ENCODE results near the gene MPEG1. TPM values are rescaled to one million over a fixed set of nuclear protein-coding genes. Genes with fewer than 3 reads are reported as not detected.

The MPEG1 gene
- total RNA-seq (2014; rRNA removed; shearing (Covaris generic)) (not detected in 2 replicates), polyA plus RNA-seq (2016; fragmentation: Nextera tagmentation; extraction: Ambion mirVana) (not detected in 2 replicates)

GRCh38 chr11:59212744-59213631 lies at the start of gene MPEG1:
TSS of gene MPEG1 (minus strand) at chr11:59212927. CDS start at chr11:59212865, 62 bp downstream.
- H4K20me1 ChIP-seq (ENCODE audit: insufficient read depth), result no peaks in the 10 kb centered on the region
- no peaks in the 10 kb centered on the region for H3K9me2 ChIP-seq (ENCODE audit: insufficient read depth)
- H3K27me3 ChIP-seq (replicated peaks; ENCODE audit: insufficient read depth), result peaks cover 39% of the 10 kb centered on the region
- H3K4me2 ChIP-seq (ENCODE audit: unreplicated experiment), result no peak within 1 kb of the TSS
- H3K9me3 ChIP-seq (ENCODE audit: low read depth), result no peaks in the 10 kb centered on the region
- in situ Hi-C loops (cut with MboI), result no loop called here
- WGBS, 2 experiments (ENCODE audit: low coverage in 1 of 2, low lambda C conversion rate in 2 of 2, missing lambda C conversion rate in 2 of 2), result 50 to 53% methylated on average over 10 of the region's 10 CpGs
- H3K9ac ChIP-seq, result no peak within 1 kb of the TSS
- H3K4me3 ChIP-seq, result no peak within 1 kb of the TSS
- H3K79me2 ChIP-seq (ENCODE audit: insufficient read depth), result no peaks in the 10 kb centered on the region
- no peak within 1 kb of the TSS for H2AFZ ChIP-seq
- TF ChIP-seq EZH2phosphoT487 (IDR thresholded peaks at IDR 0.05; ENCODE audit: insufficient read depth, low read depth) (no peak), EZH2 (IDR thresholded peaks at IDR 0.05; ENCODE audit: insufficient read depth, poor library complexity, severe bottlenecking) (no peak)
- H3K27ac ChIP-seq, result no peak within 1 kb of the TSS
- H3K36me3 ChIP-seq (ENCODE audit: low read depth), result no peaks in the 10 kb centered on the region
- H3K4me1 ChIP-seq (ENCODE audit: insufficient read depth), result peaks cover 26% of the 10 kb centered on the region
- no peak for DNase-seq
- peaks cover 23% of the 10 kb centered on the region for H3F3A ChIP-seq (ENCODE audit: insufficient read depth)

- Histone ChIP-seq H4K20me1 (ENCODE audit: insufficient read depth) (no peaks in the 10 kb centered on the region), H3K27me3 (replicated peaks; ENCODE audit: insufficient read depth) (no peaks in the 10 kb centered on the region), H3F3A (ENCODE audit: insufficient read depth) (no peaks in the 10 kb centered on the region), H3K4me1 (ENCODE audit: insufficient read depth) (no peaks in the 10 kb centered on the region), H3K27ac (no peak overlapping the region), H3K36me3 (ENCODE audit: low read depth) (no peaks in the 10 kb centered on the region), H3K9me2 (ENCODE audit: insufficient read depth) (no peaks in the 10 kb centered on the region), H3K4me2 (ENCODE audit: unreplicated experiment) (no peak overlapping the region), H3K9ac (no peak overlapping the region), H3K9me3 (ENCODE audit: low read depth) (no peaks in the 10 kb centered on the region), H2AFZ (no peak overlapping the region), H3K4me3 (no peak overlapping the region), H3K79me2 (ENCODE audit: insufficient read depth) (no peaks in the 10 kb centered on the region)
- WGBS, 2 experiments (ENCODE audit: low coverage in 1 of 2, low lambda C conversion rate in 2 of 2, missing lambda C conversion rate in 2 of 2), result 66 to 80% methylated on average over 7 of the region's 7 CpGs
- TF ChIP-seq EZH2phosphoT487 (IDR thresholded peaks at IDR 0.05; ENCODE audit: insufficient read depth, low read depth) (no peak), EZH2 (IDR thresholded peaks at IDR 0.05; ENCODE audit: insufficient read depth, poor library complexity, severe bottlenecking) (no peak)
- in situ Hi-C loops (cut with MboI), result no loop called here
- no peak for DNase-seq
These were observed 49.6 kb upstream of the MPEG1 start for GRCh38 chr11:59262177-59262818.

- H3K79me2 ChIP-seq (ENCODE audit: insufficient read depth), result no peaks in the 10 kb centered on the region
- H3K4me3 ChIP-seq, result no peak overlapping the region
- no peak overlapping the region for H3K4me2 ChIP-seq (ENCODE audit: unreplicated experiment)
- no peaks in the 10 kb centered on the region for H3K4me1 ChIP-seq (ENCODE audit: insufficient read depth)
- TF ChIP-seq EZH2 (IDR thresholded peaks at IDR 0.05; ENCODE audit: insufficient read depth, poor library complexity, severe bottlenecking) (no peak), EZH2phosphoT487 (IDR thresholded peaks at IDR 0.05; ENCODE audit: insufficient read depth, low read depth) (no peak)
- H2AFZ ChIP-seq, result no peak overlapping the region
- no peaks in the 10 kb centered on the region for H3F3A ChIP-seq (ENCODE audit: insufficient read depth)
- in situ Hi-C loops (cut with MboI), result no loop called here
- no peaks in the 10 kb centered on the region for H3K9me3 ChIP-seq (ENCODE audit: low read depth)
- H3K9ac ChIP-seq, result no peak overlapping the region
- H3K27me3 ChIP-seq (replicated peaks; ENCODE audit: insufficient read depth), result no peaks in the 10 kb centered on the region
- no peaks in the 10 kb centered on the region for H4K20me1 ChIP-seq (ENCODE audit: insufficient read depth)
- H3K9me2 ChIP-seq (ENCODE audit: insufficient read depth), result no peaks in the 10 kb centered on the region
- no peaks in the 10 kb centered on the region for H3K36me3 ChIP-seq (ENCODE audit: low read depth)
- no peak for DNase-seq
- no peak overlapping the region for H3K27ac ChIP-seq
- WGBS, 2 experiments (ENCODE audit: low coverage in 1 of 2, low lambda C conversion rate in 2 of 2, missing lambda C conversion rate in 2 of 2), result 39 to 46% methylated on average over 2 of the region's 2 CpGs
These were observed 48.4 kb upstream of the MPEG1 start for GRCh38 chr11:59261150-59261549.

- Histone ChIP-seq H3K36me3 (ENCODE audit: low read depth) (no peaks in the 10 kb centered on the region), H3K4me1 (ENCODE audit: insufficient read depth) (no peaks in the 10 kb centered on the region), H2AFZ (no peak overlapping the region), H3K4me2 (ENCODE audit: unreplicated experiment) (no peak overlapping the region), H3K27ac (no peak overlapping the region), H3K4me3 (no peak overlapping the region), H3K9me3 (ENCODE audit: low read depth) (no peaks in the 10 kb centered on the region), H4K20me1 (ENCODE audit: insufficient read depth) (no peaks in the 10 kb centered on the region), H3F3A (ENCODE audit: insufficient read depth) (no peaks in the 10 kb centered on the region), H3K9ac (no peak overlapping the region), H3K9me2 (ENCODE audit: insufficient read depth) (no peaks in the 10 kb centered on the region), H3K79me2 (ENCODE audit: insufficient read depth) (no peaks in the 10 kb centered on the region), H3K27me3 (replicated peaks; ENCODE audit: insufficient read depth) (no peaks in the 10 kb centered on the region)
- TF ChIP-seq EZH2 (IDR thresholded peaks at IDR 0.05; ENCODE audit: insufficient read depth, poor library complexity, severe bottlenecking) (no peak), EZH2phosphoT487 (IDR thresholded peaks at IDR 0.05; ENCODE audit: insufficient read depth, low read depth) (no peak)
- in situ Hi-C loops (cut with MboI), result no loop called here
- DNase-seq, result no peak
- 58 to 60% methylated on average over 9 of the region's 9 CpGs for whole genome bisulfite sequencing, 2 experiments (ENCODE audit: low coverage in 1 of 2, low lambda C conversion rate in 2 of 2, missing lambda C conversion rate in 2 of 2)
These were observed 47.2 kb upstream of the MPEG1 start for GRCh38 chr11:59259867-59260475.
